HCEC 1CT (cell line): ENCODE measurements around the gene ZNF268.
"Not testable (repeated sequence)": the region's sequence is repeated elsewhere in the genome, so short reads cannot be mapped to it uniquely, and the experiment has no call there.

ENCODE experiments used
- DNase-seq: peaks from one replicate; pipeline ENCODE4 v3.0.0-alpha.2; 2017

Gene ZNF268

DNA sequence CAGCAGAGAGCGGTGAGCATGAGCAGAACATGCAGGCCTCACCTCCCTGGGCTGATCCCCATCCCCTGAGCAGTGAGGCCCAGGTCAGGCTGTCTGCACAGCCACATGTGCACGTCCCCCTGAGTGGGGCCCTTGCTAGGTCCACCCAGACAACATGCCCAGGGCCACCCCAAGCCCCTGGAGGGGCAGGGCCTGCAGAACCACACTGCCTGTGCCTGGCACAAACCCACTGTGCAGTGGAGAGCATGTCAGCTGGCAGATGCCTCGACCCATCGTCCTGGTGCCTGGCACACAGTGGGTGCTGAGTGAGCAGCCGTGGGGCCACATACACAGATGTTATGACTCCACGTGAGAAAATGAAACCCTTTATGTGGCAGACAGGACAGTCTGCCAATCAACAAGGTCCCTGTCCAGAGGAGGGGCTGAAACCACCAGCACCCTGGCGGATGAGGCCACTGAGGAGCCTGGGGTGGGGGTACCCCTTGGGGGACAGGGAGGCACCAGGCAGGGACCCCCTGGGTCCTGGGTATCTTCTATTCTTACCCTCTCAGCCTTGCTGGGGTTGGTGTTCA lies 46.1 kb downstream of the ZNF268 start:
- DNase-seq, result no peak

DNA sequence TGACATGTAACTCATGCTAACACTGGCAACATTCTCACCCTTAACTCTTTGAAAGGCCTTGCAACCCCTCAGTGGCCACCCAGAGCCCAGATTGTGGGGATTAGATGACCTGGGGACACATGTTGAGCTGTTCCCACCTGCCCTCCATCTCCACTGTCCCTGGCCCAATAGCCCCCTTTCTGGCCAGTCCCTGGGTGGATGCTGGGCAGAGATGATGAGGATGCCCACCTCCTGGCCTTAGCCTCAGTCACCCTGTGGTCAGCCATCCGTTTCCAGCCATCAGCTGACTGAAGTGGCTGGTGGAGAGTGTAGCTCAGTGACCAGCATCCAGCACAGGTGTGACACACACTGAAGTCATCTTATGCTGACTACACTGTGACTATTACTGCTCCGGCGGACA lies 49.7 kb downstream of the ZNF268 start:
- DNase-seq, result no peak

DNA sequence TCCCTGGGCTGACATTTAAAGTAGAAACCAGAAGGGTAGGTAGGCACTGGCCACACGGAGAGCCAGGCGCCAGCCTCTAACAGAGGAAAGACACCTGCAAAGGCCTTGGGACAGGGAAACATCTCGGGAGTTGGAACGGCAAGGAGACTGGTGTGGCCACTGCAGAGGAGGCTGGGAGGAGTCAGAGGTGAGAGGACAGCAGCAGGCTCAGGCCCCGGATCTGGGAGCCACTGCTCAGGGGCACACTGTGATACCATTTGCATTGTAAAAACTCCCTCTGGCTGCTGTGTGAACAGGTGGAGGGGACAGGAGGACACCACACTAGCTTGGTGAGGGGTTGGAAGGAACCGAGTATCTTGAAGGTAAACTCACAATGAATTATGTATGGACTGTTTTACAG lies 51.7 kb downstream of the ZNF268 start:
- no peak for DNase-seq

DNA sequence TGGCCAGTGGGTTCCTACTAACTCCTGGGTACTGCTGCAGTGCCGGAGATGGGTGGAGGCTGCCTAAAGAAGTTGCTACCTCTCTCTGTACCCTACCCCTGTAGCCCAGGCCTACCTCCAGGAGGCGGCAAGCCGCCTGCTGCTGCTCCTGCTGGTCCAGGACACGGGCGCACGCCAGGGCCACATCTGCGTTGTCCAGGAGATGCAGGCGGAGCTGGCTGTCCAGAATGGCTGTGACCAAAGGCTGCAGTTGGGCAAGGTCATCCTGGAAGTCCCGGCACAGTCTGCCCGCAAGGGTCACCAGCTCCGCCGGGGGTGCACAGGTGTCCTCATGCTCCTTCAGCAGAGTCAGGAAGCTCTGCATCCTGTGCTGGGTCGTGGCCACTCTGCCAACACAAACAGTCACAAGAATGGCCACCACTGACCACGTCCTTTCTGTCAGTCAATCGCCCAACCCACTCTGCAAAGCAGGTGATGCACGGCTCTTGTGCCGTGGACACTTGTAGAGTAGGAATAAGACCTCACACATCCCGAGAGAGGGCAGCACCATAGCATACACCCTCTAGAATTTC lies 52.8 kb downstream of the ZNF268 start:
- no peak for DNase-seq

DNA sequence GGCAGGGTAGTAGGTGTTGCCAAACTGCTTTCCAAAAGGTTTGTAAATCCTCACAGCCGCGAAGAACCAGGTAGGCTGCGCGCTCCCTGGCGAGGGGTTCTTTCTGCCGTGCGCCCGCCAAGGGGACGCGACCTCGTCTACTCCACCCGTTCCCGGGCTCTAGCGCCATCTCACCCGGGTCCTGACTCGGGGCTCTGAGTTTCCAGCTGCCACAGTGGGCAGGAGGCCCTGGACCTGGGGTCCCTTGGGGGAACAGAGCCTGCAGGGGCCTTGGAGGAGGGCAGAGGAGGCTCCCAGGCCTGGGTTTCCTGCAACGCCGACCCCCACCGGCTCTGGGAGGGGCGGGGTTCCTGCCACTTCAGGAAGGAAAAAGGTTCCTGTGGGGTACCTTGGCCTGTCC lies 53.7 kb downstream of the ZNF268 start:
- DNase-seq, result no peak

DNA sequence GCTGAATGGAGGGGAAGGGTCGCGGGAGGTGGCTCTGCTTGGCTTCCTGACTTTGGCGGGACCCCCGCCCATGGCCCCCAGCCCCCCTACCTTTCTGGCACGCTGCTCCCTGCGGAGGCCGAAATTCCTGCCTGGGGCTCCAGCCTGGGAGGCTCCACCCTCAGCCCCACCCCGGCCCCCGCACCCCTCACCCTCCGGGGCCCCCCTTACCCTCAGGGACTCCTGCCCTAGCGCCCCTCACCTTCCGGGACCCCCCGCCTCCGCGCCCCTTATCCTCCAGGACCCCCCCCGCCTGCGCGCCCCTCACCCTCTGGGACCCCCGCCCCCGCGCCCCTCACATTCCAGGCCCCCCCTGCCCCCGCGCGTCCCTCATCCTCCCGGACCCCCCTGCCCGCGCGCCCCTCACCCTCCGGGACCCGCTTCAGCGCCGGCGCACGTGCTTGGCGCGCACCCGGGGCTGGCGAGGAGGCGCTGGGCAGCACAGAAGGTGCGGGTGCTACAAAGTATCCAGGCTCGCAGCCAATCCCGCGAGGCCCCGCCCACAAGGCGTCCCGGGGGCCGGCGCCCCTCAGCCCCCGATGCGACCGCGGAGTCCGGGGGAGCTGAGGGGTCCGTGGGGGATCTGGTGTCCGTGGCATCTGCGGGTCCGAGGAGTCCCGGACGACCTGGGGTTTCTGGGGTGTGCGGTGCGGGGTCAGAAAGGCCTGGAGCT lies 54.3 kb downstream of the ZNF268 start, which contains the start of gene ANHX:
ANHX (minus strand) TSS at position 477 of the 712 bp plus-strand sequence. CDS start 1,521 bp downstream, outside the sequence.
- DNase-seq, result no peak

DNA sequence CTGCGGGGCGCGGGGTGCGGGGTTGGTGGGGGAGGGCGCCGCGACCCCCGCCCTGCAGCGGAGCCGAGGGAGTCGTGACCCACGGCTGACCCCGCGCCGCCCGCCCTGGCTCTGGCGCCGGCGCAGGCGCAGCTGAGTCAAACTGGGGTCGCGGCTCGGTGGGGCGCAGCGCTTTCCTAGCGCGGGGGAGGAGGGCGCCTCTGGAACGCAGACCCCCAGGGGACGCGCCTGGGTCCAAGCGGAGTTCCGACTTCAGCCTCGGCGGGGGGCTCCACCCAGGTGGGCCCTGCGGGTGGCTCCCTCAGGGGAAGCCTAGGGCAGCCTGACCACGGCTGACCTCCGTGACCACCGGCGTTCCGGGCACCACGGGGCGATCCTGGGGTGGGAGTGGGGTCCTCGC lies 54.8 kb downstream of the ZNF268 start:
- no peak for DNase-seq

DNA sequence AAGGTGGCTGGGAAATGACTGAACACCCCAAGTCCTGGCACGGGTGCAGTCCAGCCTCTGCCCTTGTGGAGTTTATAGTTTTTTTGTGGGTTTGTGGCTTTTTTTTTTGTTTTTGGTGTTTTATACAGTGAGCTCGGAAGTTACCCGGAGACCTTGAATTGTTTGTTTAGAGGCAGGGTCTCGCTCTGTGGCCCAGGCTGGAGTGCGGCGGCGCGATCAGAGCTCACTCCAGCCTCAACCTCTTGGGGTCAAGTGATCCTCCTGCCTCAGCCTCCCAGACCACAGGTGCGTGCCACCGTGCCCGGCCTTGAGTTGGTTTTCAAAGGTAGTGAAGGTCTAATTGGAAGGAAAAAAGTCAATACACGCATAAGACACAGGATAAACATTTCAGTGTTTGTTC lies 55.3 kb downstream of the ZNF268 start:
- DNase-seq, result no peak

DNA sequence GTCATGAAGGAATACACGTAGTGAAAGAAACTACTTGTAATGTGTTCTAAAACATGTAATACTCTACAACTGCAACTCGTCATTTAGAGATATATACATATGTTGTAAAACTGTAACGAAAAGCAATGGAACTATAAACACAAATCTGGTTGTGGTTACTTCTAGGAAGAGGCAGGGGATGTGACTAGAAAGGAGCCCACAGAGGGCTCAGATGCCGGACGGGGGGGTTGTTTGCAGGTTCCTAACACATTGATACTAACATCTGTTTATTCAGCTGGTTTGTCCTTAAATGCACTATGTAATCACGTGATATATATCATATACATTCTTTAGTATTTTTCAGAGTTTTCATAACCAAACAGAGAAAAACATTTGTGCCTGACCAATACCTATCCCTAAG lies 70.4 kb downstream of the ZNF268 start:
- no peak for DNase-seq

DNA sequence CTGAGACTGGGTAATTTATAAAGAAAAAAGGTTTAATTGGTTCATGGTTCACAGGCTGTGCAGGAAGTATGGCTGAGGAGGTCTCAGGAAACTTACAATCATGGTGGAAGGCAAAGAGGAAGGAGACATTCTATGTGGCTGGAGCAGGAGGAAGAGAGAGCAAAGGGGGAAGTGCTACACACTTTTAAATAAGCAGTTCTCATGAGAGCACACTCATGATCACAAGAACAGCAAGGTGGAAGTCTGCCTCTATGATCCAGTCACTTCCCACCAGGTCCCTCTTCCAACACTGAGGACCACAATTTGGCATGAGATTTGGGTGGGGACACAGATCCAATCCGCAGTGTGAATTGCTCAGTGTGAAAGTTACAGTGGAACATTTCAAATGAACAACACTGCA lies 74.5 kb downstream of the ZNF268 start:
- DNase-seq, result not testable (repeated sequence)

DNA sequence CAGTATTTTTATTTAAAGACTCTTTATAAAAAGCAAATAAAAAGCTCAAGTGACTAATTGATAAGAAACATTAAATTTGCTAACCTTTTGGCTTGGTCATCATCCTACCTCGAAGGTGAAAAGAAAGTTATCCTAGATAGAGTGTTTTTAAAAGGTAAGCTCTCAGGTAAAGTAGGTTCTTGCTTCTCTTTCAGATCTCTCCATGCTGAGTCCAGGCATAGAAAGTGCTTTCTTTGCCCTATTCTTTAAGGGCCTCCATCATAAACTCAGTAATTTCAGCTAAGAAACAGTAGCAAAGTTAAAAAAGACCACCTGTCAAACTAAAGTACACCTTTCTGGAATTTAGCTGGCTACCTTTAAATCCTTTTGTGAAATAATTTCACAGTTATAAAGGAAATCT lies 75.0 kb downstream of the ZNF268 start:
- no peak for DNase-seq

DNA sequence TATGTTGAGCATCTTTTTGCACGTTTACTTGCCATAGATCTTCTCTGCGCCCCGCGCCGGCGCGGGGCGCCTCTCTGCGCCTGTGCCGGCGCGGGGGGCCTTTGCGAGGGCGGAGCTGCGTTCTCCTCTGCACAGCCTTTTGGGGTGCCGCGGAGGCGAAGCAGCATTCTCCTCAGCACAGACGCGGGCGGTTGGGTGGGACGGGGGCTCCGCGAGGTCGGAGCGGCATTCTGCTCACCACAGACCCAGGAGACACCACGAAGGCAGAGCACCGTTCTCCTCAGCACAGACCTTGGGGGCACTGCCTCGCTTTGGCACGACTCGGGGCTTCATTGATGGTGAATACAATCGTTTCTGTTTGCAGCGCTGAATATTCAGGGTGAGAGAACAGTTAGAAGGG lies 82.9 kb downstream of the ZNF268 start:
- no peak for DNase-seq
